Measurements from ENCODE around the gene MLF2. TPM values are rescaled to one million over a fixed set of nuclear protein-coding genes. Genes with fewer than 3 reads are reported as not detected.
"Not testable (repeated sequence)": the region's sequence is repeated elsewhere in the genome, so short reads cannot be mapped to it uniquely, and the experiment has no call there.

The MLF2 gene
- polyA plus RNA-seq, 3 donors = 194 to 227 (median 210) TPM

GRCh38 chr12:6716031-6716873 is 36.7 kb downstream of the MLF2 start:
- DNase-seq (ENCODE audit: extremely low read depth in 1 of 11, low read depth in 9 of 11, low spot score in 4 of 11) = not testable (repeated sequence)

DNA sequence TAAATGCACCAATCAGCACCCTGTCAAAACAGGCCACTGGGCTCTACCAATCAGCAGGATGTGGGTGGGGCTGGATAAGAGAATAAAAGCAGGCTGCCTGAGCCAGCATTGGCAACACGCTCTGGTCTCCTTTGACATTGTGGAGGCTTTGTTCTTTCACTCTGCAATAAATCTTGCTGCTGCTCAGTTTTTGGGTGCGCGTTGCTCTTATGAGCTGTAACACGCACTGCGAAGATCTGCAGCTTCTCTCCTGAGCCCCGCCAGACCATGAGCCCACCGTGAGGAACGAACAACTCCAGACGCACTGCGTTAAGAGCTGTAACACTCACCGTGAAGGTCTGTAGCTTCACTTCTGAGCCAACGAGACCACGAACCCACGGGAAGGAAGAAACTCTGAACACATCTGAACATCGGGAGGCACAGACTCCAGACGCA is 44.0 kb downstream of the MLF2 start:
- no peak for DNase-seq (ENCODE audit: extremely low read depth in 1 of 11, low read depth in 9 of 11, low spot score in 4 of 11)

DNA sequence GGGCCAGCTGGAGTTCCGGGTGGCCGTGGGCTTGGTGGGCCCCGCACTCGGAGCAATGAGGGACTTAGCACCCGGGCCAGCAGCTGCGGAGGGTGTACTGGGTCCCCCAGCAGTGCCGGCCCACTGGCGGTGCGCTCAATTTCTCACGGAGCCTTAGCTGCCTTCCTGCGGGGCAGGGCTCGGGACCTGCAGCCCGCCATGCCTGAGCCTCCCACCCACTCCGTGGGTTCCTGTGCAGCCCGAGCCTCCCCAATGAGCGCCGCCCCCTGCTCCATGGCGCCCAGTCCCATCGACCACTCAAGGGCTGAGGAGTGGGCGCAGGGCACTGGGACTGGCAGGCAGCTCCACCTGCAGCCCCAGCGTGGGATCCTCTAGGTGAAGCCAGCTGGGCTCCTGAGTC is 44.6 kb downstream of the MLF2 start:
- DNase-seq (ENCODE audit: extremely low read depth in 1 of 11, low read depth in 9 of 11, low spot score in 4 of 11) = not testable (repeated sequence)

- no peak for DNase-seq (ENCODE audit: extremely low read depth in 1 of 11, low read depth in 9 of 11, low spot score in 4 of 11)
Observed at GRCh38 chr12:6703631-6704030, 49.3 kb downstream of the MLF2 start.

- DNase-seq (ENCODE audit: extremely low read depth in 1 of 11, low read depth in 9 of 11, low spot score in 4 of 11) = no peak
Observed at GRCh38 chr12:6701078-6701768, 51.7 kb downstream of the MLF2 start.

- peak in 5 of 11 donors; percentile 57 to 68 (median 67) for DNase-seq (ENCODE audit: extremely low read depth in 1 of 11, low read depth in 9 of 11, low spot score in 4 of 11)
Observed at GRCh38 chr12:6700646-6701051, 52.3 kb downstream of the MLF2 start, which contains the start of gene PIANP. Gene PIANP (minus strand): TSS chr12:6700815. CDS start chr12:6698061, 2,754 bp downstream.

DNA sequence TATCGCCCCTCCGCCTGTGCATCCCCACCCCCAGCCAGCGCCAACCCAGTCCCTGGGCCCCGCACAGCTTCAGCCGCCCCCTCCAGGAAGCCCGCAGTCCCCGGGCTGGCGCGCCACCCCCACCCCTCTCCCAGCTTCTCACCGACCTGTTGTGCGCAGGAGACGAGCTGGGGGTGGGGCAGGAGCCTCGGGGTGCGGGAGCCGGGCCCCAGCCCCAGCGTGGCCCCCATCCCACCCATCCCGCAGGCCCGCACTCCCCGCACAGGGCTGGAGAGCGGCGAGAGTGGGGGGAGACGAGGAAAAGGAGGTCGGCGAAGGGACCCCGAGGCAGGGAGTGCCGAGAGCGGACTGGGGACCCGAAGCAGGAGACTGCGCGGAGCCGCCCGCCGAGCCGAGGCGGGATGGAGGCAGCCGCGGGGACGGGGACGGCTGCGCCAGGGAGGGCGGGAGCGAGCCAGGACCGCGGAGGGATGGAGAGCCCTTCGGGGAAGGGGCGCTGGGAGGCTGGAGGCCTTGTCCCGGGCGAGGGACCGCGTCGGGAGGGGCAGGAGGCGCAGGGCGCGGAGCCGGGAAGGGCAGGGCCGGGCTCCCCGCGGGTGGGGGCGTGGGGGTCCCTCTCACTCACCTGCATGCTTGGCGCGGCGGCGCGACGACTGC is 52.8 kb downstream of the MLF2 start:
- DNase-seq (ENCODE audit: extremely low read depth in 1 of 11, low read depth in 9 of 11, low spot score in 4 of 11) = peak in 1 of 11 donors; percentile 22

DNA sequence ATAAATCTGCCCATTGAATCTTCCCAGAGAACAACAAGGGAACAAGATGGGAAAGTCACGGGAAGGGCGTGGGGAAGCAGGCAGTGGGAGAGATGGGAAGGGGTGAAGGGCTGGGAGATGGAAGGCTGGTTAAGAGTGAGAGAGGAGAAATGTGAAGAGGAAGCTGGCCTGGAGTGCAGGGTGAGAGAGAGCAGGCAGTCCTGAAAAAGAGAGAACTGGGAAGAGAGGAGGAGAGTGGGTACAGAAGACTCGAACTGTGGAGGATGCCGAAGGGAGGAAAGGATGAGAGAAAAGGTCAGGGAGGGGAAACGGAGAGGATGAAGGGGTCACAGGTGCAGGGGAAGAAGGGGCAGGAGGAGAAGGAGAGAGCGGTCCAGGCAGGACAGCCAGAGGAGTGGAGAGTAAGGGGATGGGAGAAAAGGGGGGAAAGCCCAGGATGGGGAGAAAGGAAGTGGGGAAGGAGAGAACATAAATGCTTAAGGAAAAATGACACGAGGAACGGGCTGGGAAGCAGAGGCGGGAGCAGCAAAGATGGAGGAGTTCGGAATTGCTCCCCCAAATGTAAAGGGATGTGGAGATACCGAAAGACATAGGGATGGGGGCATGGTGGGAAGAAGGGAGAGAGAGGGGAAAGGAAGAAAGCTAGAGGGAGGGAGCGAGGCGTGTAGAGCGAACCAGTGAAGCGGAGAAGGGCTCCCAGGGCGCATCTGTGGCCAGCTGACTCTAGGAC is 53.5 kb downstream of the MLF2 start:
- DNase-seq (ENCODE audit: extremely low read depth in 1 of 11, low read depth in 9 of 11, low spot score in 4 of 11) = no peak

GRCh38 chr12:6698352-6699046 is 54.4 kb downstream of the MLF2 start:
- no peak for DNase-seq (ENCODE audit: extremely low read depth in 1 of 11, low read depth in 9 of 11, low spot score in 4 of 11)

Other genes with a start within 250 kb of the MLF2 start
- gene GAPDH, start 218.6 kb downstream of the MLF2 start, polyA plus RNA-seq (ENCODE audit: insufficient read length in 3 of 3) = 1,000 to 10,000 TPM; 2,032 to 2,404 (median 2,056) TPM
- 10 to 100 TPM; 12.8 to 18.2 (median 17.6) TPM for gene IFFO1, start 197.1 kb downstream of the MLF2 start, polyA plus RNA-seq (ENCODE audit: insufficient read length in 3 of 3)
- gene NOP2, start 184.8 kb downstream of the MLF2 start, polyA plus RNA-seq (ENCODE audit: insufficient read length in 3 of 3) = 10 to 100 TPM; 24.5 to 30.7 (median 29.3) TPM
- 100 to 1,000 TPM; 294 to 313 (median 295) TPM for gene CHD4, start 145.8 kb downstream of the MLF2 start, polyA plus RNA-seq (ENCODE audit: insufficient read length in 3 of 3)
- 1 to 10 TPM in 2 of 3 donors, under 1 TPM in 1; 0.96 to 1.5 (median 1.3) TPM for gene LPAR5, start 117.2 kb downstream of the MLF2 start, polyA plus RNA-seq (ENCODE audit: insufficient read length in 3 of 3)
- gene ACRBP, start 105.7 kb downstream of the MLF2 start, polyA plus RNA-seq (ENCODE audit: insufficient read length in 3 of 3) = 1 to 10 TPM; 3.1 to 6.8 (median 4.9) TPM
- 100 to 1,000 TPM; 111 to 118 (median 112) TPM for gene ING4, start 90.0 kb downstream of the MLF2 start, polyA plus RNA-seq (ENCODE audit: insufficient read length in 3 of 3)
- gene ZNF384, start 63.8 kb downstream of the MLF2 start, polyA plus RNA-seq (ENCODE audit: insufficient read length in 3 of 3) = 10 to 100 TPM; 87.2 to 99.6 (median 91.3) TPM
- gene PIANP, start 52.3 kb downstream of the MLF2 start, polyA plus RNA-seq (ENCODE audit: insufficient read length in 3 of 3) = 10 to 100 TPM; 11.7 to 14.0 (median 13.0) TPM
- gene COPS7A, start 29.1 kb downstream of the MLF2 start, polyA plus RNA-seq (ENCODE audit: insufficient read length in 3 of 3) = 10 to 100 TPM; 61.5 to 70.2 (median 65.1) TPM
- gene PTMS, start 13.2 kb upstream of the MLF2 start, polyA plus RNA-seq (ENCODE audit: insufficient read length in 3 of 3) = 100 to 1,000 TPM; 513 to 676 (median 531) TPM
- 1 to 10 TPM; 1.9 to 2.1 (median 2.1) TPM for gene LAG3, start 19.4 kb upstream of the MLF2 start, polyA plus RNA-seq (ENCODE audit: insufficient read length in 3 of 3)
- gene CD4, start 36.4 kb upstream of the MLF2 start, polyA plus RNA-seq (ENCODE audit: insufficient read length in 3 of 3) = 10 to 100 TPM; 28.0 to 31.1 (median 29.9) TPM
- 10 to 100 TPM; 25.4 to 37.4 (median 28.2) TPM for gene GPR162, start 68.7 kb upstream of the MLF2 start, polyA plus RNA-seq (ENCODE audit: insufficient read length in 3 of 3)
- gene P3H3, start 75.3 kb upstream of the MLF2 start, polyA plus RNA-seq (ENCODE audit: insufficient read length in 3 of 3) = 10 to 100 TPM; 24.4 to 41.2 (median 35.2) TPM
- gene GNB3, start 87.8 kb upstream of the MLF2 start, polyA plus RNA-seq (ENCODE audit: insufficient read length in 3 of 3) = 1 to 10 TPM; 5.9 to 9.2 (median 8.4) TPM
- 10 to 100 TPM; 25.4 to 31.4 (median 28.5) TPM for gene CDCA3, start 98.1 kb upstream of the MLF2 start, polyA plus RNA-seq (ENCODE audit: insufficient read length in 3 of 3)
- gene USP5, start 99.0 kb upstream of the MLF2 start, polyA plus RNA-seq (ENCODE audit: insufficient read length in 3 of 3) = 10 to 100 TPM; 55.0 to 70.2 (median 58.4) TPM
- 100 to 1,000 TPM; 560 to 645 (median 574) TPM for gene TPI1, start 114.4 kb upstream of the MLF2 start, polyA plus RNA-seq (ENCODE audit: insufficient read length in 3 of 3)
- 10 to 100 TPM in 1 of 3 donors, 1 to 10 TPM in 2; 7.5 to 15.1 (median 9.3) TPM for gene SPSB2, start 120.2 kb upstream of the MLF2 start, polyA plus RNA-seq (ENCODE audit: insufficient read length in 3 of 3)
- gene LRRC23, start 151.7 kb upstream of the MLF2 start, polyA plus RNA-seq (ENCODE audit: insufficient read length in 3 of 3) = 10 to 100 TPM; 18.4 to 21.8 (median 21.7) TPM
- 10 to 100 TPM; 12.7 to 25.7 (median 13.5) TPM for gene ENO2, start 161.4 kb upstream of the MLF2 start, polyA plus RNA-seq (ENCODE audit: insufficient read length in 3 of 3)
- 100 to 1,000 TPM in 2 of 3 donors, 10 to 100 TPM in 1; 91.9 to 142 (median 139) TPM for gene ATN1, start 174.8 kb upstream of the MLF2 start, polyA plus RNA-seq (ENCODE audit: insufficient read length in 3 of 3)
- gene RNU7-1, start 190.7 kb upstream of the MLF2 start, polyA plus RNA-seq (ENCODE audit: insufficient read length in 3 of 3) = not detected
- 100 to 1,000 TPM; 131 to 205 (median 154) TPM for gene C12orf57, start 190.9 kb upstream of the MLF2 start, polyA plus RNA-seq (ENCODE audit: insufficient read length in 3 of 3)
- 10 to 100 TPM; 18.7 to 27.0 (median 22.3) TPM for gene PTPN6, start 198.2 kb upstream of the MLF2 start, polyA plus RNA-seq (ENCODE audit: insufficient read length in 3 of 3)
- 100 to 1,000 TPM; 256 to 296 (median 267) TPM for gene PHB2, start 217.5 kb upstream of the MLF2 start, polyA plus RNA-seq (ENCODE audit: insufficient read length in 3 of 3)
- 10 to 100 TPM; 43.4 to 53.0 (median 50.7) TPM for gene EMG1, start 217.8 kb upstream of the MLF2 start, polyA plus RNA-seq (ENCODE audit: insufficient read length in 3 of 3)

All from renal cortex interstitium (tissue), 11 donors.